HepG2 (cell line): Measurements from ENCODE around the gene SPDYE6. TPM values are rescaled to one million over a fixed set of nuclear protein-coding genes. Genes with fewer than 3 reads are reported as not detected.

Experiments
- ATAC-seq: fragments of 200-7000 bp; cut with Tn5 transposase; 3 replicates; pipeline ENCODE4 v1.9.1; 2020; ENCODE audit warnings: mild to moderate bottlenecking, moderate library complexity
- BruUV-seq: library from RNA; stranded (reverse); fragments of 400-500 nt; replicated peaks from 2 replicates; lab custom pipeline; 2021; lab: Mats Ljungman, UMichigan
- CTCF ChIA-PET: fragments of 300-600 bp; formaldehyde crosslinking; extraction: SDS; loops from one replicate; lab custom pipeline; 2021; ENCODE audit warnings: low total read pairs, inconsistent platforms, low intra/inter-chr PET ratio; lab: Yijun Ruan, JAX
- POLR2A ChIA-PET: fragments of 350-600 bp; sonication (Branson Sonifier 250); formaldehyde crosslinking; loops from one replicate; lab custom pipeline; 2020; ENCODE audit warnings: antibody characterized with exemption, inconsistent platforms; lab: Yijun Ruan, JAX
- DNase-seq: peaks from one replicate; pipeline ENCODE4 v3.0.0-alpha.2; 2015; ENCODE audit warnings: low spot score
- FAIRE-seq: peaks from 3 replicates; lab custom pipeline; 2011; peaks lifted over from hg19 to GRCh38; lab: Jason Lieb, UNC
- H2AFZ ChIP-seq: one replicate; pipeline ENCODE4 v1.6.1; 2011; ENCODE audit warnings: low read length, inconsistent platforms
- H3K27ac ChIP-seq: fragments of 300-600 bp; 3 replicates; pipeline ENCODE4 v1.8.0; 2011; ENCODE audit warnings: mixed run types, mild to moderate bottlenecking, mixed read lengths, low read length, inconsistent platforms; ENCODE audit not compliant: insufficient read depth; ENCODE audit errors: extremely low read length
- H3K27me3 ChIP-seq, 2 experiments: fragments of 200-600 bp in 1 of 2; 2 replicates in 1 of 2; 3 replicates in 1 of 2; pipeline versions ENCODE4 v1.6.0 to v1.8.0; 2011; ENCODE audit warnings: low read length in 2 of 2, mild to moderate bottlenecking in 2 of 2, moderate library complexity in 2 of 2, inconsistent platforms in 1 of 2; ENCODE audit not compliant: insufficient read depth in 2 of 2, control insufficient read depth in 1 of 2
- H3K36me3 ChIP-seq, 2 experiments: fragments of 200-600 bp in 1 of 2; replicated peaks in 1 of 2; 2 replicates in 1 of 2; 3 replicates in 1 of 2; pipeline versions ENCODE4 v1.5.1 to v1.8.0; 2011; ENCODE audit warnings: low read length in 2 of 2, inconsistent platforms in 1 of 2; ENCODE audit not compliant: insufficient read depth in 2 of 2, control insufficient read depth in 1 of 2
- H3K4me1 ChIP-seq: 2 replicates; pipeline ENCODE4 v1.5.1; 2012; ENCODE audit warnings: low read length, inconsistent platforms; ENCODE audit not compliant: insufficient read depth
- H3K4me2 ChIP-seq: 2 replicates; pipeline ENCODE4 v1.6.0; 2011; ENCODE audit warnings: low read depth, low read length, inconsistent platforms
- H3K4me3 ChIP-seq, 3 experiments: fragments of 200-600 bp in 1 of 3; sonication (generic), shearing (Covaris generic) in 1 of 3; replicated peaks in 1 of 3; 2 replicates each; pipeline ENCODE4 v1.5.1; 2011 to 2016; ENCODE audit warnings: low read length in 3 of 3, inconsistent platforms in 2 of 3, low read depth in 2 of 3, mild to moderate bottlenecking in 2 of 3, control low read depth in 1 of 3, mixed read lengths in 1 of 3; ENCODE audit not compliant: insufficient read depth in 1 of 3
- H3K79me2 ChIP-seq: one replicate; pipeline ENCODE4 v1.6.1; 2011; ENCODE audit warnings: low read length, inconsistent platforms; ENCODE audit not compliant: insufficient read depth
- H3K9ac ChIP-seq: 2 replicates; pipeline ENCODE4 v1.6.0; 2011; ENCODE audit warnings: mild to moderate bottlenecking, low read depth, low read length, inconsistent platforms; ENCODE audit not compliant: insufficient read depth
- H3K9me3 ChIP-seq: 2 replicates; pipeline ENCODE4 v1.5.1; 2012; ENCODE audit warnings: mild to moderate bottlenecking, low read length
- H4K20me1 ChIP-seq: 2 replicates; pipeline ENCODE4 v1.6.0; 2011; ENCODE audit warnings: inconsistent platforms, mild to moderate bottlenecking, low read length, moderate library complexity; ENCODE audit not compliant: insufficient read depth
- AHR ChIP-seq: IDR thresholded peaks from 2 replicates; pipeline ENCODE4 v1.6.1; 2018; ENCODE audit warnings: missing genetic modification reagents, missing compliant biosample characterization
- AKAP8 ChIP-seq: sonication (generic); formaldehyde crosslinking; IDR thresholded peaks from 2 replicates; pipeline ENCODE4 v1.5.1; 2020; ENCODE audit warnings: mild to moderate bottlenecking, missing genetic modification reagents
- EED ChIP-seq: sonication (generic); formaldehyde crosslinking; IDR thresholded peaks from 2 replicates; pipeline ENCODE4 v1.5.0; 2020; ENCODE audit warnings: mild to moderate bottlenecking, missing genetic modification reagents
- FLYWCH1 ChIP-seq: sonication (generic); formaldehyde crosslinking; IDR thresholded peaks from 2 replicates; pipeline ENCODE4 v1.8.1; 2023; ENCODE audit warnings: mild to moderate bottlenecking, missing genetic modification reagents
- HBP1 ChIP-seq: IDR thresholded peaks from 2 replicates; pipeline ENCODE4 v1.6.1; 2016; ENCODE audit warnings: low read depth, control low read depth
- IKZF4 ChIP-seq: sonication (generic); formaldehyde crosslinking; IDR thresholded peaks from 2 replicates; pipeline ENCODE4 v1.5.1; 2020; ENCODE audit warnings: borderline replicate concordance, mild to moderate bottlenecking, low read depth, missing genetic modification reagents; ENCODE audit errors: not compliant biosample characterization
- NR2F1 ChIP-seq, 2 experiments: fragments of 450-650 bp in 1 of 2; formaldehyde crosslinking in 1 of 2; IDR thresholded peaks; 2 replicates each; pipeline versions ENCODE4 v1.5.0 to v1.6.1; 2016 to 2020; ENCODE audit warnings: mild to moderate bottlenecking in 1 of 2, missing compliant biosample characterization in 1 of 2, missing genetic modification reagents in 1 of 2, moderate library complexity in 1 of 2
- TRAFD1 ChIP-seq: sonication (generic); formaldehyde crosslinking; IDR thresholded peaks from 2 replicates; pipeline ENCODE4 v1.5.1; 2020; ENCODE audit warnings: missing genetic modification reagents, mild to moderate bottlenecking, borderline replicate concordance
- TRIM24 ChIP-seq: sonication (generic); formaldehyde crosslinking; IDR thresholded peaks from 2 replicates; pipeline ENCODE4 v1.8.0; 2022; ENCODE audit warnings: mild to moderate bottlenecking, missing genetic modification reagents
- ZFP90 ChIP-seq: sonication (generic); formaldehyde crosslinking; IDR thresholded peaks from 2 replicates; pipeline ENCODE4 v1.8.0; 2022; ENCODE audit warnings: missing genetic modification reagents, mild to moderate bottlenecking, inconsistent platforms, borderline replicate concordance
- ZGPAT ChIP-seq: IDR thresholded peaks from 2 replicates; pipeline ENCODE4 v1.6.1; 2016; ENCODE audit warnings: mild to moderate bottlenecking
- ZNF598 ChIP-seq: sonication (generic); formaldehyde crosslinking; IDR thresholded peaks from 2 replicates; pipeline ENCODE4 v1.5.1; 2020; ENCODE audit warnings: mild to moderate bottlenecking, missing genetic modification reagents, borderline replicate concordance
- ZNF609 ChIP-seq: sonication (generic); formaldehyde crosslinking; IDR thresholded peaks from 2 replicates; pipeline ENCODE4 v1.4.0; 2020; ENCODE audit warnings: mild to moderate bottlenecking, missing genetic modification reagents, borderline replicate concordance
- ZNF788 ChIP-seq: sonication (generic); formaldehyde crosslinking; IDR thresholded peaks from 2 replicates; pipeline ENCODE4 v1.5.0; 2020; ENCODE audit warnings: mild to moderate bottlenecking, missing genetic modification reagents, borderline replicate concordance
- WGBS: methylation state at CpG from one replicate; pipeline ENCODE4 v1.1.6; 2017; ENCODE audit warnings: low lambda C conversion rate; 5-methylcytosine and 5-hydroxymethylcytosine counted together
- in situ Hi-C: cut with HindIII; loops from 2 replicates; pipeline ENCODE4 v1.10.0; 2017; ENCODE audit warnings: low pct_unique_long_range_greater_than_20kb; ENCODE audit not compliant: extremely low pct_ligation_motif_present
- intact Hi-C: fragments of 100-400 bp; cut with micrococcal nuclease; formaldehyde crosslinking; loops from one replicate; pipeline ENCODE4 v1.10.0; 2022; ENCODE audit not compliant: unreplicated experiment
- polyA plus RNA-seq, 8 experiments: library from polyadenylated mRNA; depleted of rRNA in 3 of 8; stranded (reverse) in 7 of 8; unstranded in 1 of 8; fragments of >200 nt; fragmentation: Illumina TruSeq in 4 of 8; extraction: Trizol in 4 of 8; gene quantifications; 2 replicates each; pipeline versions ENCODE4 v1.2.1 to v1.2.3, GENCODE V29; 2011 to 2016; ENCODE audit warnings: low read depth in 4 of 8, missing spikeins in 1 of 8, mixed read lengths in 1 of 8; ENCODE audit not compliant: insufficient read depth in 1 of 8
- total RNA-seq, 5 experiments: library from RNA; depleted of rRNA; stranded (reverse); fragments of >200 nt; fragmentation: Illumina TruSeq; extraction: Trizol; gene quantifications; 2 replicates each; pipeline ENCODE4 v1.2.3, GENCODE V29; 2016; ENCODE audit warnings: low read depth in 1 of 5

SPDYE6 gene
- total and polyA plus RNA-seq, 2 of the 13 experiments (the other 11 are each of a cell fraction or from before 2014, with no cell fraction given) = 0.07 TPM; not detected in 1

GRCh38 chr7:102319671-102320070 lies 36.6 kb downstream of the SPDYE6 start:
- ChIA-PET CTCF (no interaction called here), POLR2A (no interaction called here)
- Histone ChIP-seq H2AFZ (no peak overlapping the region), H3K4me1 (no peaks in the 10 kb centered on the region), H3K9me3 (no peaks in the 10 kb centered on the region), H3K27ac (no peak overlapping the region), H3K9ac (no peak overlapping the region), H3K27me3 (no peaks in the 10 kb centered on the region), H3K36me3 (no peaks in the 10 kb centered on the region), H3K4me2 (no peak overlapping the region), H3K4me3 (no peak overlapping the region), H4K20me1 (no peaks in the 10 kb centered on the region), H3K79me2 (no peaks in the 10 kb centered on the region)
- 60% methylated on average over 1 of the region's 3 CpGs for WGBS
- in situ Hi-C loops (no loop called here), intact Hi-C loops (no loop called here)
- BruUV-seq = no TSS peak
- TF ChIP-seq FLYWCH1 (CRISPR knock-in tag) (no peak), AKAP8 (CRISPR knock-in tag) (no peak), AHR (CRISPR knock-in tag) (no peak), NR2F1 (CRISPR knock-in tag; IDR thresholded peaks at IDR 0.05) (no peak), ZFP90 (CRISPR knock-in tag) (no peak), IKZF4 (CRISPR knock-in tag) (no peak), ZNF788 (CRISPR knock-in tag) (no peak), ZNF609 (CRISPR knock-in tag) (no peak), ZNF598 (CRISPR knock-in tag) (no peak), EED (CRISPR knock-in tag) (no peak), ZGPAT (CRISPR knock-in tag) (no peak), TRIM24 (CRISPR knock-in tag) (no peak), TRAFD1 (CRISPR knock-in tag) (no peak), HBP1 (CRISPR knock-in tag) (no peak)
- ATAC-seq (no peak), FAIRE-seq (no peak), DNase-seq (no peak)
